Cortex of kidney (tissue), 1 donor: ENCODE data around the gene LRIT2.

Experiments
- DNase-seq: peaks from one replicate; lab custom pipeline; 2025; lab: John Stamatoyannopoulos, UW

LRIT2 gene, protein sequence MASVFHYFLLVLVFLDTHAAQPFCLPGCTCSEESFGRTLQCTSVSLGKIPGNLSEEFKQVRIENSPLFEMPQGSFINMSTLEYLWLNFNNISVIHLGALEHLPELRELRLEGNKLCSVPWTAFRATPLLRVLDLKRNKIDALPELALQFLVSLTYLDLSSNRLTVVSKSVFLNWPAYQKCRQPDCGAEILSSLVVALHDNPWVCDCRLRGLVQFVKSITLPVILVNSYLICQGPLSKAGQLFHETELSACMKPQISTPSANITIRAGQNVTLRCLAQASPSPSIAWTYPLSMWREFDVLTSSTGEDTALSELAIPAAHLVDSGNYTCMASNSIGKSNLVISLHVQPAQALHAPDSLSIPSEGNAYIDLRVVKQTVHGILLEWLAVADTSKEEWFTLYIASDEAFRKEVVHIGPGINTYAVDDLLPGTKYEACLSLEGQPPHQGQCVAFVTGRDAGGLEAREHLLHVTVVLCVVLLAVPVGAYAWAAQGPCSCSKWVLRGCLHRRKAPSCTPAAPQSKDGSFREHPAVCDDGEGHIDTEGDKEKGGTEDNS

GRCh38 chr10:84225427-84226173 is at the start of gene LRIT2:
Gene LRIT2 (minus strand): TSS chr10:84225544. CDS start chr10:84225520, 24 bp downstream.
- no peak for DNase-seq

DNA sequence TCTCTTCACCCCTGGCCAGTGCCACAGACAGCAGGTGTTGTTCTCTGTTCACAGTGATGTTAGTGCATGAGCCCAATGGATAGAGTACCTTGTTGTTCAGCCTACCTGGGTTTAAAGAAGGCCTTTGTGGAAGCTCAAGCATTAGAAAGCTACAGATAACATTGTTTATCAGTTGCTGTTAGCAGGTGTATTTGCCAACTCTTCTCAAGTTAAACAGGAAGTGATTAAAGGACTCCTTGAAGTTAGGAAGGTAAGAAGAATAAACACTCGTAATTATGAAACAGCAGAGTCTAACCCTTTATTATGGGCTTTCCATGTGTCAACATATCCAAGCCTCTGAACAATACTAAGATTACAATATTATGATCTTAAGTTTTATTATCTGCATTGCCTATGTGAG is 45.4 kb upstream of the LRIT2 start:
- DNase-seq = no peak

- DNase-seq = no peak
Measured at GRCh38 chr10:84269773-84270172, 44.4 kb upstream of the LRIT2 start.

- no peak for DNase-seq
Measured at GRCh38 chr10:84269162-84269561, 43.8 kb upstream of the LRIT2 start.

DNA sequence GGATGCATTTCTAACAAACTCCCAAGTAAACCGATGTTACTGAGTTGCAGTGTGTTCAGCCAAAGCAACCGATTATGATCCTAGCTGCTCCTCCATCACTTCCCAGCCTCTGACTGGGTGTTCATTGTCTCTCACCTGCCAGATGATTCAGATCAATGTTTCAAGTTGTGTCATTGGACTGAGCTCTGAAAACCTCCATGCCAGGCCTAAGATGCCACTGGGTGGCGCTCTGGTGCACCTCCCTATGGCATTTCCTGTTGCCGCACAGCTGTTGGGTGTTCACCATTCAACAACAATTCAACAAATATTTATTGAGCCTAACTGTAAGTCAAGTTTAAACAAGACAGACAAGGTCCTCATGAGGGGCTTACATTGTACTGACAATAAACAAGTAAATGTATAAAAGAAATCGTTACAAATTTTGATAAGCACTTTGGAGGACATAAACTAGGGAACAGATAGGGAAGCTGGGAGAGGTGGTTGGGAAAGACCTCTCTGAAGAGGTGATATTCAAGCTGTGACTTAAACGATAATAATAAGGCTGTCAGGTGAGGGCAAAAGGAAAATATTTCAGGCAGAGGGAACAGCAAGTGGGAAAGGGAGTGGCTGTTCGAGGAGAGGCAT is 42.3 kb upstream of the LRIT2 start:
- no peak for DNase-seq

- DNase-seq = no peak
Measured at GRCh38 chr10:84265418-84265817, 40.1 kb upstream of the LRIT2 start.

DNA sequence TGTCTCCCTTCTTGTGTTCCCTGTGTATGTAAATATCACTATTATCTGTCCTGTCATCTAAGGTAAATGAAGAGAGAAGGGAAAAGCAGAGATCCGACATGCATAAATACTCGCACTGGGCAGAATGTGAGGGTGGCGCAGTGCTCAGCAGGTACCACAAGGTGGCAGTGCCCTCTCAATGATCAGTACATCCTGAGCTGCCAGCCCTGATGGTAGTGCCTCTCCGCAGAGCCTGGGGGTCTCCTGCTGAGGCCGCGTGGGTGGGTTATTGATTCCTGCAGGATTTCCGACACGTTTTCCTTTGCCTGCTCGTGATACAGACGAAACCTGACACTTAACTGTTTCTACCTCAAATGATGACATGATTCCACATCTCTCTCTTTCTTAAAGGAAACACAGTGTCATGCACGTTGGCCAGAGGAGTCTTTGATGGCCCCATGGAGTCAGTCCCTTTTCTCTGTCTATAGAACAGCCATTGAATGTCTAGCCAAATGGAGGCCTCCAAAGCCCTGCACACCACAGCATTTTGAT is 39.3 kb upstream of the LRIT2 start:
- no peak for DNase-seq

GRCh38 chr10:84263716-84264115 is 38.4 kb upstream of the LRIT2 start:
- DNase-seq = no peak

DNA sequence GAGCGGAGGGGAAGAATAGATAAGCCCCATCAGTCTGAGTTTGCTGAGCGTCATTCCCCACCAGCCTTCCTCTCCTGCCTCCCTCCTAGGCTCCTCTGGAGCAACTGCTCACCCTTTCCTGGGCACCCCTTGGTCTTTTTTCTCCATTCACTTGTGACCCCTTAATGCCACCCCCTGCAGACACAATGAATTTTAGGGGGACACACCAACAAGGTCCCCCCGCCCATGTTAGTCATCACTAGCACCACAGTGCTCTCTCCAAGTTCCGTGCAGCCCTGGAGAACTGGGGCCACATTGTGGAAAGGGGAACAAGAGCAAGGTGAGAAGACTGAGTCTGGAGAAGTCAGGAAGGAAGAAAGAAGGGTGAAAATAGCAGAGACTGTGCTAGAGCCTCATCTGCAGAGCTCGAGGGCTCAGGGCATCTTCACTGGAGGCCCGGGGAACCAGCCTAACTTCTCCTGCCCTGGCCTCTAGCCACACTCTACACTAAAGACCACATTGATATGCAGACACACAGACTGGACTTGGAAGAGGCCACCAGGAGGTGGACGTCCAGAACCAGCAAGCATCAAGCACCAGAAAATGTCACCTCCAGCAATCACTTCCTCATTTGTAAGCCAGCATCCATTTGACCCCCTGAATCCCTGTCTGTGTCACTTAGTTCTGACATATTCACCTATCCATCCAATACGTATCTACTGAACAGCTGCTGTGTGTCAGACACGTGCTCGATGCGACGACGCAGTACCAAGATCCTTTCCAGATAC is 37.0 kb upstream of the LRIT2 start:
- DNase-seq = no peak

GRCh38 chr10:84261236-84261915 is 36.0 kb upstream of the LRIT2 start:
- no peak for DNase-seq

GRCh38 chr10:84258034-84258695 is 32.8 kb upstream of the LRIT2 start:
- DNase-seq = no peak

GRCh38 chr10:84257343-84258020 is 32.1 kb upstream of the LRIT2 start:
- no peak for DNase-seq

DNA sequence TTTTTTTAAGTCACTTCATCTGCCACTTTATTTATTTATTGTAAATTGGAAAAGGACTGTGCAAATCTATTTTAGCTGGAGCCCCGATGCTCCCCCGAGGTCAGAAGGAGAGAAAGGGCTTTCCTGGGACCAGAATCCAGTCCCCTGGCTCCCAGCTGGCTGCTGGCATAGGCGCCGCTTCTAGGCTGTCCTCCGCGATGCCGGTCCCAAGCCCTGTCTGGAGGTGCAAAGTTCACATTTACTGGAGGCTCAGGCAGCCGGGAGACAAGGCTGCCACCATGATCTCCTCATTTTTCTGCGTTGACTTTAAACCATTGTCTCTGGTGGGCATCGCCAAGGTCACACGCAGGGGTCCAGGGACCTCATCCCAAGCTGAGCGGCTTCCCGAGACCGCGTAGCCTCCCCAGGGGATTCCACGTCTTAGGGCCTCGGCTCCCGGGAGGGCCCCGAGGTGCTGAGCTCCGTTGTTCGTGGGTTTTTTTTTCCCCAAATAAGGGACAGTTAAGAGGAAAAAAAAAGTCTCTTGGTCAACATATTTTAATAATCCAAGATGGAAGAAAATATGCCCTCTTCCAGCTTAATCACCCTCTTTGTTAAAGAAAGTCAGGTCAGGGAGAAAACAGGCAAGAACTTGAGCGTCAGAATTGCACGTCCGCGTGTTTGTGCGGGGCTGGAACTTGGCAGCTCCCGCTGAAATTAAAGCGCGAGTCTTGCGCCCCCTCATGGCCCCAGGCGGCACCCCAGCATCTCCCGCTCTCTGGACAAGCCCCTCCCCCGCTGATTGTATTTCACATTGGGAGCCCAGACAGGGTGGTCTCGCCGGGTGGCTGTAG is 31.4 kb upstream of the LRIT2 start:
- DNase-seq = no peak

GRCh38 chr10:84254552-84255478 is 29.5 kb upstream of the LRIT2 start:
- DNase-seq = no peak

DNA sequence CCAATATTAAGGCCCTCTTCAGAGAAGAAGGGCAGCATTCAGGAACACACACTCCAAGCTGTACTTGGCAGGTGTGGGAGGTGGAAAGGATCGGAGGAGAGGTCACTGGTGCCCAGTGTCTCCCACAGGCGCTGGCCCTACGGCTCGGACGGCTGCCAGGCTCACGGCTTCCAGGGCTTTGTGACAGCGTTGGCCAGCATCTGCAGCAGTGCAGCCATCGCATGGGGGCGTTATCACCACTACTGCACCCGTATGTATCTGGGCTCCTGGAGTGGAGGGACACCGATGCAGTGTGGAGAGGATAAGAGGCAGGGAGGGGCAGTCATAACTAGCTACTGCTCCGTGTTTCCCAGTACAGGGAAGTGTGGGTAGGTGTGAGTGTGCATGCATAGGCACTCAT is 23.4 kb upstream of the LRIT2 start:
- no peak for DNase-seq

GRCh38 chr10:84247496-84247895 is 22.2 kb upstream of the LRIT2 start:
- no peak for DNase-seq

DNA sequence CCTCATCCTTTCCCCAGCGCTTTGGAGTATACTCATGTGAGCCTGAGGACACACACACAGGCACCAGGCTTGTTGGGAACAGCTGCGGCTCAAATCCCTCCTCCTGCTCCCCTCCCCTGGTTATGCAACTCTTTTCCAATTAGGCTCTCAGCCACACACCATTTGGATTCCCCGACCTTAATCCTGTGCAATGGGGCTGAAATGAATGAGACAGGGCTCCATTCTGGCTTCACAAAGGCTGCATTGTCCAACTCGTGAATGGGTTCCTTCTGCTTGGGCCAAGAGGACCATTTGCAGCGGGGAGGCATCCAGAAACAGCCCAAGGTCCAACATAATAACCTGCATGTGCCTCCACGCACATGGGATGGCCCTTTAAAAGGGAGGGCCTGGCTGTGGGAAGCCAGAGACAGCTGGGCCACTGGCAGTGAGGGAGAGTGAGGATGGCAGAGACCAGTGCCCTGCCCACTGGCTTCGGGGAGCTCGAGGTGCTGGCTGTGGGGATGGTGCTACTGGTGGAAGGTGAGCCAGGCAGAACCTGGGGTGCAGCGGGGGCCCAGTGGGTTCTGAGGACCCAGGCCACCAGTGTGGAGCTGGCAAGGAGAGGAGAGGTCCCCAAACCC is 19.4 kb upstream of the LRIT2 start, which contains the start of gene RGR:
TSS of gene RGR (plus strand) at position 403 of the 620 bp plus-strand sequence. CDS start at position 441, 38 bp downstream.
- DNase-seq = no peak
